ENCODE data around the gene RGS10.

RGS10 gene

DNA sequence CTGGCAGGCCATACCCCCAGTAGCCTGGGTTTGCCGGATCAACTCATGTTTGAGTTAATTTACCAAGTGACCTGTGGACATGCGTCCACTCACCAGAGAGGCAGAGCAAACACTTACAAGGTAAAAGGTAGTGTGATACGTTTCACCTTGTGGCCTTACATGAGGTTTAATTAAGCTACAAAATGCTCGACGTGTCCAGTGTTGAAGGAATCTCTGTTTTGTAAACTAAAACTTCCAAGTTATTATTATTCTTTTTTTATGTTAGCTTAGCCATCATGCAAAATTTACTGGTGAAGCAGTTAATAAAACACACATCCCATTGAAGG lies 42.9 kb downstream of the RGS10 start:
- ChIA-PET POLR2A (ENCODE audit: low non-redundant PET) (no interaction called here), CTCF (interaction anchor here (0.7 to 1.4 kb wide), 3 partner anchors 10 to 51 kb away, joined by 3 to 8 read pairs (median 7); no protein-coding TSS in a partner anchor)
- DNase-seq (ENCODE audit: low spot score), result no peak
- no peak for TF ChIP-seq CTCF (conservative IDR thresholded peaks at IDR 0.05; ENCODE audit: low read depth)
- no peak overlapping the region for H3K27ac ChIP-seq

GRCh38 chr10:119498889-119499676 lies 43.4 kb downstream of the RGS10 start:
- DNase-seq (ENCODE audit: low spot score), result no peak
- no peak overlapping the region for H3K27ac ChIP-seq
- TF ChIP-seq CTCF (conservative IDR thresholded peaks at IDR 0.05; ENCODE audit: low read depth), result no peak
- ChIA-PET CTCF (interaction anchor here (0.7 kb wide), 1 partner anchor 50 kb away, joined by 7 read pairs; no protein-coding TSS in a partner anchor), POLR2A (ENCODE audit: low non-redundant PET) (no interaction called here)

- no peak for TF ChIP-seq CTCF (conservative IDR thresholded peaks at IDR 0.05; ENCODE audit: low read depth)
- DNase-seq (ENCODE audit: low spot score), result no peak
- H3K27ac ChIP-seq, result no peak overlapping the region
- ChIA-PET POLR2A (ENCODE audit: low non-redundant PET) (no interaction called here), CTCF (no interaction called here)
Measured at GRCh38 chr10:119497243-119497642, 45.3 kb downstream of the RGS10 start.

- no peak overlapping the region for H3K27ac ChIP-seq
- ChIA-PET CTCF (interaction anchor here (0.5 to 0.6 kb wide), 2 partner anchors 27 to 51 kb away, joined by 3 to 5 read pairs; no protein-coding TSS in a partner anchor), POLR2A (ENCODE audit: low non-redundant PET) (no interaction called here)
- no peak for TF ChIP-seq CTCF (conservative IDR thresholded peaks at IDR 0.05; ENCODE audit: low read depth)
- no peak for DNase-seq (ENCODE audit: low spot score)
Measured at GRCh38 chr10:119496273-119496672, 46.2 kb downstream of the RGS10 start.

- TF ChIP-seq CTCF (conservative IDR thresholded peaks at IDR 0.05; ENCODE audit: low read depth), result no peak
- no peak for DNase-seq (ENCODE audit: low spot score)
- ChIA-PET POLR2A (ENCODE audit: low non-redundant PET) (no interaction called here), CTCF (no interaction called here)
- H3K27ac ChIP-seq, result no peak overlapping the region
Measured at GRCh38 chr10:119495545-119495944, 47.0 kb downstream of the RGS10 start.

GRCh38 chr10:119495021-119495505 lies 47.5 kb downstream of the RGS10 start:
- CTCF ChIA-PET, result no interaction called here
- H3K27ac ChIP-seq, result no peak overlapping the region
- no peak for TF ChIP-seq CTCF (conservative IDR thresholded peaks at IDR 0.05; ENCODE audit: low read depth)
- no peak for DNase-seq (ENCODE audit: low spot score)
- POLR2A ChIA-PET (ENCODE audit: low non-redundant PET), result no interaction called here

All from RWPE1 (cell line).